B cell (primary cell): ENCODE measurements around the gene MYO6. TPM values are rescaled to one million over a fixed set of nuclear protein-coding genes. Genes with fewer than 3 reads are reported as not detected.

Source experiments
- ATAC-seq: fragments of 200-7000 bp; cut with Tn5 transposase; one replicate; pipeline ENCODE4 v1.10.0; 2021; ENCODE audit warnings: low read depth, mild to moderate bottlenecking, moderate number of reproducible peaks, moderate library complexity
- CTCF ChIA-PET: fragments of 350-600 bp; sonication (Branson Sonifier 250); formaldehyde crosslinking; loops from one replicate; lab custom pipeline; 2021; ENCODE audit warnings: antibody characterized with exemption, inconsistent platforms; lab: Charles Lee
- POLR2A ChIA-PET: fragments of 350-600 bp; sonication (Branson Sonifier 250); formaldehyde crosslinking; loops from one replicate; lab custom pipeline; 2021; ENCODE audit warnings: antibody characterized with exemption; lab: Charles Lee
- DNase-seq: peaks from one replicate; pipeline ENCODE4 v3.0.0; 2013
- H2AFZ ChIP-seq: 2 replicates; pipeline ENCODE4 v1.6.1; 2012; ENCODE audit warnings: mild to moderate bottlenecking, low read depth, low read length; ENCODE audit not compliant: insufficient read depth, poor library complexity, severe bottlenecking
- H3K27ac ChIP-seq, 2 donors: 1 replicate in 1 of 2; 2 replicates in 1 of 2; pipeline ENCODE4 v1.5.1; 2012 to 2013; ENCODE audit warnings: low read length in 2 of 2, mild to moderate bottlenecking in 2 of 2, moderate library complexity in 1 of 2
- H3K27me3 ChIP-seq, 4 experiments: fragments of 200-600 bp in 1 of 4; sonication (generic) in 1 of 4; replicated peaks in 1 of 4; 1 replicate in 2 of 4; 2 replicates in 2 of 4; pipeline versions ENCODE4 v1.6.1 to v1.7.0; 2013 to 2016; ENCODE audit warnings: low read length in 3 of 4, mild to moderate bottlenecking in 2 of 4, mixed read lengths in 1 of 4, moderate library complexity in 1 of 4; ENCODE audit not compliant: insufficient read depth in 4 of 4, control insufficient read depth in 3 of 4; ENCODE audit errors: control extremely low read depth in 1 of 4
- H3K36me3 ChIP-seq, 2 experiments: replicated peaks in 1 of 2; 1 replicate in 1 of 2; 2 replicates in 1 of 2; pipeline versions ENCODE4 v1.6.1 to v1.7.1; 2013; ENCODE audit warnings: low read length in 1 of 2; ENCODE audit not compliant: insufficient read depth in 2 of 2, control insufficient read depth in 1 of 2; ENCODE audit errors: control extremely low read depth in 1 of 2, extremely low read depth in 1 of 2
- H3K4me1 ChIP-seq, 2 donors: fragments of 200-600 bp in 1 of 2; sonication (generic) in 1 of 2; 1 replicate in 1 of 2; 2 replicates in 1 of 2; pipeline versions ENCODE4 v1.5.1 to v1.6.1; 2013 to 2017; ENCODE audit warnings: low read length in 2 of 2; ENCODE audit not compliant: control insufficient read depth in 2 of 2, insufficient read depth in 2 of 2
- H3K4me2 ChIP-seq: replicated peaks from 2 replicates; pipeline ENCODE3; 2012; ENCODE audit warnings: mild to moderate bottlenecking, low read depth, low read length; ENCODE audit not compliant: poor library complexity, severe bottlenecking
- H3K4me3 ChIP-seq, 5 experiments: fragments of 200-600 bp in 1 of 5; sonication (generic) in 1 of 5; 1 replicate in 3 of 5; 2 replicates in 2 of 5; pipeline versions ENCODE4 v1.5.1 to v1.7.0; 2011 to 2016; ENCODE audit warnings: low read length in 4 of 5, mild to moderate bottlenecking in 4 of 5, low read depth in 2 of 5, control low read depth in 1 of 5, moderate library complexity in 1 of 5; ENCODE audit not compliant: insufficient read depth in 1 of 5; ENCODE audit errors: control extremely low read depth in 1 of 5, extremely low read depth in 1 of 5
- H3K79me2 ChIP-seq: fragments of 200-600 bp; sonication (generic); one replicate; pipeline ENCODE4 v1.6.0; 2016; ENCODE audit warnings: low read length; ENCODE audit not compliant: control insufficient read depth, insufficient read depth
- H3K9ac ChIP-seq: fragments of 200-600 bp; sonication (generic); 2 replicates; pipeline ENCODE4 v1.6.1; 2017; ENCODE audit warnings: mild to moderate bottlenecking, low read length, moderate library complexity
- H3K9me3 ChIP-seq, 3 donors: one replicate each; pipeline versions ENCODE4 v1.6.1 to v1.7.1; 2013; ENCODE audit warnings: low read length in 2 of 3; ENCODE audit not compliant: control insufficient read depth in 2 of 3, insufficient read depth in 1 of 3; ENCODE audit errors: control extremely low read depth in 1 of 3
- H4K20me1 ChIP-seq: 2 replicates; pipeline ENCODE4 v1.6.0; 2012; ENCODE audit warnings: mild to moderate bottlenecking, low read length; ENCODE audit not compliant: insufficient read depth, control insufficient read depth, poor library complexity, severe bottlenecking
- H3K27ac Mint-ChIP-seq: one replicate; pipeline ENCODE4 v1.8.0; 2021; ENCODE audit warnings: mixed read lengths
- H3K27me3 Mint-ChIP-seq: one replicate; pipeline ENCODE4 v1.8.0; 2021; ENCODE audit warnings: mixed read lengths
- H3K4me1 Mint-ChIP-seq: one replicate; pipeline ENCODE4 v1.8.0; 2021; ENCODE audit warnings: mixed read lengths
- H3K4me3 Mint-ChIP-seq: one replicate; pipeline ENCODE4 v1.8.0; 2021; ENCODE audit warnings: mixed read lengths
- H3K9me3 Mint-ChIP-seq: one replicate; pipeline ENCODE4 v1.8.0; 2022; ENCODE audit warnings: mixed read lengths; ENCODE audit not compliant: insufficient read depth
- EZH2 ChIP-seq: IDR thresholded peaks from 2 replicates; pipeline ENCODE4 v1.6.1; 2012; ENCODE audit warnings: borderline replicate concordance, low read depth, mild to moderate bottlenecking, moderate library complexity, low read length; ENCODE audit not compliant: insufficient read depth, poor library complexity, severe bottlenecking
- WGBS: methylation state at CpG from one replicate; pipeline ENCODE4 v1.1.5; 2013; ENCODE audit warnings: missing lambda C conversion rate; ENCODE audit not compliant: insufficient coverage; 5-methylcytosine and 5-hydroxymethylcytosine counted together
- intact Hi-C: fragments of 100-400 bp; cut with micrococcal nuclease; formaldehyde crosslinking; loops from one replicate; pipeline ENCODE4 v1.10.0; 2022
- polyA plus RNA-seq: library from polyadenylated mRNA; depleted of rRNA; stranded (reverse); fragments of >200 nt; gene quantifications from 2 replicates; pipeline ENCODE4 v1.2.3, GENCODE V29; 2012
- total RNA-seq, 2 donors: library from RNA; stranded (reverse); fragments of 120-200 nt in 1 of 2; gene quantifications; 1 replicate in 1 of 2; 2 replicates in 1 of 2; pipeline versions ENCODE4 v1.2.3 to v1.2.4, GENCODE V29; 2013 to 2022
- TF ChIP-seq, protein P1 (sequence below): fragments of 200-600 bp; IDR thresholded peaks from one replicate; pipeline ENCODE4 v1.8.0; 2022; ENCODE audit warnings: antibody characterized with exemption, mild to moderate bottlenecking

The MYO6 gene
- total and polyA plus RNA-seq, 2 donors (not counting 1 experiment from before 2014, with no cell fraction given) = 0.09 to 0.59 TPM

DNA sequence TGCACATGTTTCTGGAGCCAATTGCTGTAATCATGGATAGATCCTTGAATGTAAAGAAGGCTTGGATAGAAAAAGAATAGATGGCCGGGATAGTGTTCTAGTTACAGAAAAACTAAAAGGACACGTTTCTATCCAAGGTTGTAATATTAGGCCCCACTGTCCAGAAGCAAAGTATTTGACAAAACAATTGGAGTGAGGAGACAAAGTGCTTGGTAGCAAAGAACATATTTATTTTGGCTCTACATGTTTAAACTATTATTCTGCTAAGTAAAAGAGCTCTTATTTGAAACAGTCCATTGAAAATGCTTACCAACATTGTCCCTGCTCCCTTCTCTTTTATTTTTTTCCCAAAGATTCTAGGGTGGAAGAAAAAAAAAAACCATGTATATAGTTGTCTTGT lies 94.4 kb downstream of the MYO6 start:
- H3K36me3 ChIP-seq = no peaks in the 10 kb centered on the region
- intact Hi-C loops = no loop called here
- POLR2A ChIA-PET = no interaction called here
- H4K20me1 ChIP-seq = no peaks in the 10 kb centered on the region
- no peak overlapping the region for H3K9ac ChIP-seq
- Mint-ChIP-seq H3K4me3 (no peak overlapping the region), H3K9me3 (no peaks in the 10 kb centered on the region), H3K4me1 (no peaks in the 10 kb centered on the region), H3K27ac (no peak overlapping the region), H3K27me3 (peaks cover 3% of the 10 kb centered on the region)
- DNase-seq = no peak
- no peaks in the 10 kb centered on the region for H3K4me1 ChIP-seq
- no peak overlapping the region for H3K4me2 ChIP-seq
- no peaks in the 10 kb centered on the region for H3K9me3 ChIP-seq
- CTCF ChIA-PET = no interaction called here
- no peak overlapping the region for H2AFZ ChIP-seq
- WGBS = no CpG with 5 or more reads among the region's 2 CpGs
- no peak overlapping the region for H3K4me3 ChIP-seq
- no peak overlapping the region for H3K27ac ChIP-seq
- no peaks in the 10 kb centered on the region for H3K27me3 ChIP-seq
- no peak for ATAC-seq
- TF ChIP-seq, protein P1, sequence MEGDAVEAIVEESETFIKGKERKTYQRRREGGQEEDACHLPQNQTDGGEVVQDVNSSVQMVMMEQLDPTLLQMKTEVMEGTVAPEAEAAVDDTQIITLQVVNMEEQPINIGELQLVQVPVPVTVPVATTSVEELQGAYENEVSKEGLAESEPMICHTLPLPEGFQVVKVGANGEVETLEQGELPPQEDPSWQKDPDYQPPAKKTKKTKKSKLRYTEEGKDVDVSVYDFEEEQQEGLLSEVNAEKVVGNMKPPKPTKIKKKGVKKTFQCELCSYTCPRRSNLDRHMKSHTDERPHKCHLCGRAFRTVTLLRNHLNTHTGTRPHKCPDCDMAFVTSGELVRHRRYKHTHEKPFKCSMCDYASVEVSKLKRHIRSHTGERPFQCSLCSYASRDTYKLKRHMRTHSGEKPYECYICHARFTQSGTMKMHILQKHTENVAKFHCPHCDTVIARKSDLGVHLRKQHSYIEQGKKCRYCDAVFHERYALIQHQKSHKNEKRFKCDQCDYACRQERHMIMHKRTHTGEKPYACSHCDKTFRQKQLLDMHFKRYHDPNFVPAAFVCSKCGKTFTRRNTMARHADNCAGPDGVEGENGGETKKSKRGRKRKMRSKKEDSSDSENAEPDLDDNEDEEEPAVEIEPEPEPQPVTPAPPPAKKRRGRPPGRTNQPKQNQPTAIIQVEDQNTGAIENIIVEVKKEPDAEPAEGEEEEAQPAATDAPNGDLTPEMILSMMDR = no peak
- TF ChIP-seq EZH2 = no peak
- no peaks in the 10 kb centered on the region for H3K79me2 ChIP-seq

DNA sequence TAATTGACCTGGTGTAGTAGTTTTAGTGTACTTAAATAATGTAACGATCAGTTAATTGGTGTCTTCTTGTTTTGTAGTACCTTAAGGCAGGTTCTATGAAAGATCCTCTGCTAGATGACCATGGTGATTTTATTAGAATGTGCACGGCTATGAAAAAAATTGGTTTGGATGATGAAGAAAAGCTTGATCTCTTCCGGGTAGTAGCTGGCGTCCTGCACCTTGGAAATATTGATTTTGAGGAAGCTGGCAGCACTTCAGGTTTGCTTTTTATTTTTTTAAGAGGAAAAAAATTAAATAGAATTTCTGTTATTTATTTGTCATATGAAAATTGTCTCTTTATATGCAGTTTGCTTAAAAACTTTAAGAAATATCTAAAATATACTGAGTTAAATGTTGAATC lies 99.2 kb downstream of the MYO6 start:
- H3K9ac ChIP-seq = no peak overlapping the region
- TF ChIP-seq, protein P1 = no peak
- no peak for TF ChIP-seq EZH2
- intact Hi-C loops = no loop called here
- ATAC-seq (no peak), DNase-seq (no peak)
- no peaks in the 10 kb centered on the region for H4K20me1 ChIP-seq
- H3K4me1 ChIP-seq = no peaks in the 10 kb centered on the region
- Mint-ChIP-seq H3K9me3 (no peaks in the 10 kb centered on the region), H3K4me1 (no peaks in the 10 kb centered on the region), H3K4me3 (no peak overlapping the region), H3K27ac (no peak overlapping the region), H3K27me3 (peaks cover 3% of the 10 kb centered on the region)
- no peak overlapping the region for H2AFZ ChIP-seq
- no peaks in the 10 kb centered on the region for H3K36me3 ChIP-seq
- no peak overlapping the region for H3K4me2 ChIP-seq
- ChIA-PET CTCF (no interaction called here), POLR2A (no interaction called here)
- 96% methylated on average over 3 of the region's 4 CpGs for WGBS
- H3K4me3 ChIP-seq = no peak overlapping the region
- H3K27ac ChIP-seq = no peak overlapping the region
- no peaks in the 10 kb centered on the region for H3K79me2 ChIP-seq
- H3K9me3 ChIP-seq = no peaks in the 10 kb centered on the region
- peaks cover 0 to 3% (median 0%) of the 10 kb centered on the region in 4 experiments for H3K27me3 ChIP-seq
